HCT116 (cell line): Measurements from ENCODE around the gene BBS2. TPM values are rescaled to one million over a fixed set of nuclear protein-coding genes. Genes with fewer than 3 reads are reported as not detected.

Source experiments
- ATAC-seq: fragments of 200-7000 bp; cut with Tn5 transposase; 2 replicates; pipeline ENCODE4 v1.9.1; 2020; ENCODE audit warnings: mild to moderate bottlenecking, moderate library complexity
- BruUV-seq: library from RNA; stranded (reverse); fragments of 400-500 nt; replicated peaks from 2 replicates; lab custom pipeline; 2021; lab: Mats Ljungman, UMichigan
- CTCF ChIA-PET: fragments of 300-600 bp; sonication (Branson Sonifier 250); formaldehyde crosslinking; loops from one replicate; lab custom pipeline; 2021; ENCODE audit warnings: antibody characterized with exemption; lab: Charles Lee
- POLR2A ChIA-PET: fragments of 300-600, 350-600 bp; sonication (Branson Sonifier 250); formaldehyde crosslinking; loops from one replicate; lab custom pipeline; 2021; ENCODE audit warnings: antibody characterized with exemption; lab: Charles Lee
- RAD21 ChIA-PET, 2 experiments: fragments of 300-600 bp; sonication (Branson Sonifier 250); formaldehyde crosslinking; loops; one replicate each; lab custom pipeline; 2023; ENCODE audit warnings: low total read pairs in 2 of 2; ENCODE audit not compliant: uncharacterized antibody in 2 of 2, unreplicated experiment in 2 of 2, low non-redundant PET in 1 of 2; lab: Charles Lee
- DNase-seq: peaks from one replicate; pipeline ENCODE4 v3.0.0-alpha.2; 2010; ENCODE audit warnings: low read depth, low spot score
- H2AFZ ChIP-seq: fragments of 200-600 bp; shearing (Covaris generic), sonication (generic); 2 replicates; pipeline ENCODE4 v1.6.1; 2017; ENCODE audit warnings: low read depth, mixed run types, mixed read lengths, antibody characterized with exemption, low read length; ENCODE audit not compliant: poor library complexity, severe bottlenecking
- H3K27ac ChIP-seq: 2 replicates; pipeline ENCODE4 v1.5.1; 2012; ENCODE audit warnings: low read depth, low read length
- H3K27me3 ChIP-seq: fragments of 200-600 bp; sonication (generic); 2 replicates; pipeline ENCODE4 v1.6.1; 2016; ENCODE audit warnings: mixed run types, low read length, mixed read lengths; ENCODE audit not compliant: insufficient read depth
- H3K36me3 ChIP-seq, 2 experiments: fragments of 200-500 bp in 1 of 2; fragments of 200-600 bp in 1 of 2; sonication (Bioruptor generic) in 1 of 2; sonication (generic) in 1 of 2; 2 replicates each; pipeline versions ENCODE4 v1.5.1 to v1.6.1; 2014 to 2016; ENCODE audit warnings: low read length in 2 of 2, inconsistent platforms in 1 of 2, mixed read lengths in 1 of 2, mixed run types in 1 of 2; ENCODE audit not compliant: insufficient read depth in 2 of 2, control insufficient read depth in 1 of 2
- H3K4me1 ChIP-seq, 2 experiments: fragments of 200-600 bp in 1 of 2; sonication (generic) in 1 of 2; 2 replicates each; pipeline versions ENCODE4 v1.5.1 to v1.6.1; 2012 to 2017; ENCODE audit warnings: low read length in 2 of 2, inconsistent platforms in 1 of 2, mild to moderate bottlenecking in 1 of 2, mixed read lengths in 1 of 2, mixed run types in 1 of 2, moderate library complexity in 1 of 2; ENCODE audit not compliant: insufficient read depth in 2 of 2, control insufficient read depth in 1 of 2
- H3K4me2 ChIP-seq: fragments of 200-600 bp; sonication (generic); 2 replicates; pipeline ENCODE4 v1.6.1; 2017; ENCODE audit warnings: mixed run types, low read length, mixed read lengths
- H3K4me3 ChIP-seq, 2 experiments: fragments of 200-600 bp in 1 of 2; sonication (generic) in 1 of 2; replicated peaks in 1 of 2; 2 replicates each; pipeline ENCODE4 v1.5.1; 2011 to 2016; ENCODE audit warnings: low read length in 2 of 2, control low read depth in 1 of 2, low read depth in 1 of 2, mild to moderate bottlenecking in 1 of 2, mixed read lengths in 1 of 2, mixed run types in 1 of 2
- H3K79me2 ChIP-seq: fragments of 200-600 bp; sonication (generic); 2 replicates; pipeline ENCODE4 v1.6.1; 2017; ENCODE audit warnings: mild to moderate bottlenecking, mixed run types, low read length, moderate library complexity, mixed read lengths; ENCODE audit not compliant: insufficient read depth
- H3K9ac ChIP-seq: fragments of 200-600 bp; sonication (generic); 2 replicates; pipeline ENCODE4 v1.6.1; 2016; ENCODE audit warnings: low read length, mixed read lengths
- H3K9me2 ChIP-seq: fragments of 200-600 bp; sonication (generic), shearing (Covaris generic); 2 replicates; pipeline ENCODE4 v1.6.1; 2017; ENCODE audit warnings: mixed run types, mild to moderate bottlenecking, moderate library complexity; ENCODE audit not compliant: insufficient read depth
- H3K9me3 ChIP-seq, 2 experiments: fragments of 200-500 bp in 1 of 2; fragments of 200-600 bp in 1 of 2; sonication (Bioruptor generic) in 1 of 2; sonication (generic) in 1 of 2; 2 replicates each; pipeline ENCODE4 v1.6.1; 2014 to 2017; ENCODE audit warnings: low read length in 2 of 2, mixed read lengths in 2 of 2, inconsistent platforms in 1 of 2, low read depth in 1 of 2, mild to moderate bottlenecking in 1 of 2, mixed run types in 1 of 2, moderate library complexity in 1 of 2; ENCODE audit not compliant: control insufficient read depth in 1 of 2, insufficient read depth in 1 of 2
- H4K20me1 ChIP-seq: fragments of 200-600 bp; sonication (generic), shearing (Covaris generic); 2 replicates; pipeline ENCODE4 v1.6.1; 2017; ENCODE audit warnings: mixed run types, mild to moderate bottlenecking, moderate library complexity; ENCODE audit not compliant: insufficient read depth
- CBX3 ChIP-seq: IDR thresholded peaks from 2 replicates; pipeline ENCODE4 v1.6.1; 2012; ENCODE audit warnings: low read depth
- ELF1 ChIP-seq: IDR thresholded peaks from 2 replicates; pipeline ENCODE4 v1.6.1; 2012; ENCODE audit warnings: low read depth, borderline replicate concordance
- EZH2 ChIP-seq: fragments of 200-600 bp; sonication (generic); IDR thresholded peaks from 2 replicates; pipeline ENCODE4 v1.6.1; 2017; ENCODE audit warnings: antibody characterized with exemption, mixed run types
- FOSL1 ChIP-seq: IDR thresholded peaks from 2 replicates; pipeline ENCODE4 v1.6.1; 2012; ENCODE audit warnings: low read depth
- POLR2A ChIP-seq: IDR thresholded peaks from 2 replicates; pipeline ENCODE4 v1.7.0; 2011; ENCODE audit warnings: borderline replicate concordance; ENCODE audit not compliant: insufficient read depth, insufficient read length; ENCODE audit errors: extremely low read depth
- POLR2AphosphoS5 ChIP-seq: IDR thresholded peaks from 2 replicates; pipeline ENCODE4 v1.6.1; 2011; ENCODE audit warnings: mild to moderate bottlenecking, low read depth, low read length, moderate library complexity
- RAD21 ChIP-seq: IDR thresholded peaks from 2 replicates; pipeline ENCODE4 v1.6.1; 2012; ENCODE audit warnings: low read depth, mild to moderate bottlenecking
- SIN3A ChIP-seq: IDR thresholded peaks from 2 replicates; pipeline ENCODE4 v1.6.1; 2012; ENCODE audit warnings: low read depth
- SP1 ChIP-seq: IDR thresholded peaks from 2 replicates; pipeline ENCODE4 v1.6.1; 2012; ENCODE audit warnings: low read depth
- TCF7L2 ChIP-seq: IDR thresholded peaks from 2 replicates; pipeline ENCODE4 v1.7.0; 2011; ENCODE audit warnings: borderline replicate concordance, inconsistent platforms; ENCODE audit not compliant: insufficient read depth, insufficient read length; ENCODE audit errors: extremely low read depth
- YY1 ChIP-seq: IDR thresholded peaks from 2 replicates; pipeline ENCODE4 v1.6.1; 2011; ENCODE audit warnings: low read length, low read depth, moderate library complexity, mild to moderate bottlenecking; ENCODE audit not compliant: insufficient replicate concordance; ENCODE audit errors: extremely low read depth
- ZNF274 ChIP-seq: fragments of 200-500 bp; sonication (Bioruptor generic); IDR thresholded peaks from 2 replicates; pipeline ENCODE4 v1.6.1; 2014; ENCODE audit warnings: mild to moderate bottlenecking, low read depth, low read length, inconsistent platforms
- intact Hi-C: fragments of 100-400 bp; cut with micrococcal nuclease; formaldehyde crosslinking; loops from 2 replicates; pipeline ENCODE4 v1.10.0; 2022
- total RNA-seq: library from RNA; stranded (reverse); gene quantifications from one replicate; pipeline ENCODE4 v1.2.1, GENCODE V29; 2021; ENCODE audit not compliant: unreplicated experiment
- TF ChIP-seq, protein P1 (sequence below): IDR thresholded peaks from 2 replicates; pipeline ENCODE4 v1.6.1; 2012
- TF ChIP-seq, protein P2 (sequence below), 3 experiments: fragments of 200-600 bp in 1 of 3; sonication (generic) in 1 of 3; IDR thresholded peaks in 2 of 3; conservative IDR thresholded peaks in 1 of 3; 2 replicates each; pipeline ENCODE4 v1.5.1; 2012 to 2017; ENCODE audit warnings: low read depth in 2 of 3, low read length in 2 of 3, antibody characterized with exemption in 1 of 3, borderline replicate concordance in 1 of 3, control low read depth in 1 of 3, mild to moderate bottlenecking in 1 of 3, mixed read lengths in 1 of 3, mixed run types in 1 of 3, moderate library complexity in 1 of 3; ENCODE audit not compliant: insufficient read depth in 1 of 3

BBS2 gene
- total RNA-seq, 1 experiment from 2014 or later = 26.7 TPM

DNA sequence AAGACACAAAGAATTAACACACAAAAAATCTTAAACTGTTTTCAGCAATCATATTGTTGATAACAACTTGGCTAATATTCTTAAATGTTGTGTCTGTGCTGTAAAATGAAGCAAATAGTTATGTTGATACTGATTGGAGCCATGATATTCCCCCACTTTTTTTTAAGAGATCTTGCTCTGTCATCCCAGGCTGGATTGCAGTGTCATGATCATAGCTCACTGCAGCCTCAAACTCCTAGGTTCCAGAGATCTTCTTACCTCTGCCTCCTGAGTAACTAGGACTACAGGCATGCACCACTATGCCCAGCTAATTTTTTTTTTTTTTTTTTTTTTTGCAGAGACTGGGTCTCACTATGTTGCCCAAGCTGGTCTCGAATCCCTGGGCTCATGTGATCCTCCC is 26.0 kb downstream of the BBS2 start:
- RAD21 ChIA-PET = no interaction called here
- no peak overlapping the region for H3K27ac ChIP-seq
- no peaks in the 10 kb centered on the region for H3K9me3 ChIP-seq
- H3K4me1 ChIP-seq = no peaks in the 10 kb centered on the region
- TF ChIP-seq, protein P1, sequence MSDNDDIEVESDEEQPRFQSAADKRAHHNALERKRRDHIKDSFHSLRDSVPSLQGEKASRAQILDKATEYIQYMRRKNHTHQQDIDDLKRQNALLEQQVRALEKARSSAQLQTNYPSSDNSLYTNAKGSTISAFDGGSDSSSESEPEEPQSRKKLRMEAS = no peak
- TF ChIP-seq POLR2A (no peak), YY1 (no peak), SIN3A (no peak), ELF1 (no peak), CBX3 (no peak), SP1 (no peak), RAD21 (no peak), TCF7L2 (no peak), ZNF274 (no peak), FOSL1 (no peak), POLR2AphosphoS5 (no peak), EZH2 (no peak)
- TF ChIP-seq, protein P2, sequence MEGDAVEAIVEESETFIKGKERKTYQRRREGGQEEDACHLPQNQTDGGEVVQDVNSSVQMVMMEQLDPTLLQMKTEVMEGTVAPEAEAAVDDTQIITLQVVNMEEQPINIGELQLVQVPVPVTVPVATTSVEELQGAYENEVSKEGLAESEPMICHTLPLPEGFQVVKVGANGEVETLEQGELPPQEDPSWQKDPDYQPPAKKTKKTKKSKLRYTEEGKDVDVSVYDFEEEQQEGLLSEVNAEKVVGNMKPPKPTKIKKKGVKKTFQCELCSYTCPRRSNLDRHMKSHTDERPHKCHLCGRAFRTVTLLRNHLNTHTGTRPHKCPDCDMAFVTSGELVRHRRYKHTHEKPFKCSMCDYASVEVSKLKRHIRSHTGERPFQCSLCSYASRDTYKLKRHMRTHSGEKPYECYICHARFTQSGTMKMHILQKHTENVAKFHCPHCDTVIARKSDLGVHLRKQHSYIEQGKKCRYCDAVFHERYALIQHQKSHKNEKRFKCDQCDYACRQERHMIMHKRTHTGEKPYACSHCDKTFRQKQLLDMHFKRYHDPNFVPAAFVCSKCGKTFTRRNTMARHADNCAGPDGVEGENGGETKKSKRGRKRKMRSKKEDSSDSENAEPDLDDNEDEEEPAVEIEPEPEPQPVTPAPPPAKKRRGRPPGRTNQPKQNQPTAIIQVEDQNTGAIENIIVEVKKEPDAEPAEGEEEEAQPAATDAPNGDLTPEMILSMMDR (IDR thresholded peaks at IDR 0.05 in 2 of 3, conservative IDR thresholded peaks at IDR 0.05 in 1 of 3; ENCODE audit: borderline replicate concordance in 1 of 3, insufficient read depth in 1 of 3, low read depth in 2 of 3, low read length in 2 of 3) = no peak
- TF ChIP-seq, all 23 proteins: peak for 0
- no peak for ATAC-seq
- Histone ChIP-seq H2AFZ (no peak overlapping the region), H3K27me3 (no peaks in the 10 kb centered on the region), H3K4me2 (no peak overlapping the region), H3K9ac (no peak overlapping the region), H3K36me3 (peaks cover 4 to 9% of the 10 kb centered on the region in 2 experiments; a peak in 1 of 4 replicates), H3K79me2 (no peaks in the 10 kb centered on the region), H3K9me2 (no peaks in the 10 kb centered on the region), H4K20me1 (no peaks in the 10 kb centered on the region), H3K4me3 (no peak overlapping the region)
- POLR2A ChIA-PET = no interaction called here
- BruUV-seq = no TSS peak
- intact Hi-C loops = no loop called here
- CTCF ChIA-PET = interaction anchor here (0.6 kb wide), 1 partner anchor 95 kb away, joined by 3 read pairs; no protein-coding TSS in a partner anchor
- DNase-seq = no peak
